CD14-positive monocyte (primary cell): ENCODE measurements around the gene SERPINF2. TPM values are rescaled to one million over a fixed set of nuclear protein-coding genes. Genes with fewer than 3 reads are reported as not detected.
A peak's percentile ranks its signal among the peaks of the same experiment; 100 is the strongest.

Source experiments
- DNase-seq, 3 donors: peaks; one replicate each; pipeline ENCODE4 v3.0.0-alpha.2; 2011 to 2022
- H2AFZ ChIP-seq: 2 replicates; pipeline ENCODE4 v1.6.0; 2012; ENCODE audit warnings: mild to moderate bottlenecking, low read depth, low read length, inconsistent platforms; ENCODE audit not compliant: insufficient read depth, poor library complexity, severe bottlenecking
- H3K27ac ChIP-seq, 2 donors: 1 replicate in 1 of 2; 2 replicates in 1 of 2; pipeline ENCODE4 v1.5.1; 2012 to 2013; ENCODE audit warnings: low read length in 2 of 2, control low read depth in 1 of 2, inconsistent platforms in 1 of 2, low read depth in 1 of 2, mild to moderate bottlenecking in 1 of 2
- H3K27me3 ChIP-seq, 2 donors: one replicate each; pipeline versions ENCODE4 v1.6.0 to v1.6.1; 2011 to 2013; ENCODE audit warnings: low read length in 2 of 2; ENCODE audit not compliant: control insufficient read depth in 2 of 2, insufficient read depth in 2 of 2
- H3K36me3 ChIP-seq, 2 donors: replicated peaks in 1 of 2; 1 replicate in 1 of 2; 2 replicates in 1 of 2; pipeline versions ENCODE4 v1.5.1 to v1.6.1; 2012 to 2013; ENCODE audit warnings: low read length in 2 of 2, control low read depth in 1 of 2, inconsistent platforms in 1 of 2, mild to moderate bottlenecking in 1 of 2; ENCODE audit not compliant: insufficient read depth in 2 of 2, control insufficient read depth in 1 of 2
- H3K4me1 ChIP-seq, 2 donors: 1 replicate in 1 of 2; 2 replicates in 1 of 2; pipeline versions ENCODE4 v1.5.1 to v1.6.1; 2012 to 2013; ENCODE audit warnings: low read length in 2 of 2, control low read depth in 1 of 2, inconsistent platforms in 1 of 2, mild to moderate bottlenecking in 1 of 2, moderate library complexity in 1 of 2; ENCODE audit not compliant: insufficient read depth in 2 of 2, control insufficient read depth in 1 of 2
- H3K4me2 ChIP-seq: replicated peaks from 2 replicates; pipeline ENCODE3; 2012; ENCODE audit warnings: low read length, moderate library complexity, mild to moderate bottlenecking; ENCODE audit not compliant: poor library complexity, severe bottlenecking; ENCODE audit errors: extremely low read depth
- H3K4me3 ChIP-seq, 3 experiments: fragments of 200-600 bp in 1 of 3; sonication (generic) in 1 of 3; replicated peaks in 1 of 3; 1 replicate in 2 of 3; 2 replicates in 1 of 3; pipeline ENCODE4 v1.5.1; 2011 to 2013; ENCODE audit warnings: low read length in 3 of 3, mild to moderate bottlenecking in 3 of 3, control low read depth in 2 of 3, low read depth in 2 of 3, inconsistent platforms in 1 of 3, moderate library complexity in 1 of 3
- H3K79me2 ChIP-seq: 2 replicates; pipeline ENCODE4 v1.6.0; 2012; ENCODE audit warnings: mild to moderate bottlenecking, control low read depth, inconsistent platforms, low read length, moderate library complexity; ENCODE audit not compliant: insufficient read depth
- H3K9ac ChIP-seq: 2 replicates; pipeline ENCODE4 v1.6.0; 2017; ENCODE audit warnings: low read length, mild to moderate bottlenecking; ENCODE audit not compliant: insufficient read depth, poor library complexity, severe bottlenecking
- H3K9me3 ChIP-seq, 2 donors: replicated peaks in 1 of 2; 1 replicate in 1 of 2; 2 replicates in 1 of 2; pipeline versions ENCODE4 v1.5.1 to v1.6.1; 2012 to 2013; ENCODE audit warnings: low read length in 2 of 2, control low read depth in 1 of 2; ENCODE audit not compliant: control insufficient read depth in 1 of 2, insufficient read depth in 1 of 2
- H4K20me1 ChIP-seq: 2 replicates; pipeline ENCODE4 v1.6.0; 2012; ENCODE audit warnings: mild to moderate bottlenecking, low read length, control low read depth, moderate library complexity; ENCODE audit not compliant: insufficient read depth
- H3K27ac Mint-ChIP-seq, 7 donors: one replicate each; pipeline ENCODE4 v1.8.0; 2020; ENCODE audit warnings: mild to moderate bottlenecking in 7 of 7, mixed read lengths in 7 of 7, moderate library complexity in 6 of 7, inconsistent platforms in 2 of 7
- H3K27me3 Mint-ChIP-seq, 3 donors: one replicate each; pipeline ENCODE4 v1.8.0; 2021 to 2022; ENCODE audit warnings: low read depth in 3 of 3, mild to moderate bottlenecking in 3 of 3, mixed read lengths in 3 of 3, moderate library complexity in 3 of 3, inconsistent platforms in 1 of 3
- H3K36me3 Mint-ChIP-seq, 2 donors: one replicate each; pipeline ENCODE4 v1.8.0; 2020; ENCODE audit warnings: mixed read lengths in 2 of 2, inconsistent platforms in 1 of 2, mild to moderate bottlenecking in 1 of 2
- H3K4me1 Mint-ChIP-seq: one replicate; pipeline ENCODE4 v1.8.0; 2020; ENCODE audit warnings: mild to moderate bottlenecking, mixed read lengths
- H3K4me3 Mint-ChIP-seq, 2 donors: one replicate each; pipeline ENCODE4 v1.8.0; 2020; ENCODE audit warnings: mild to moderate bottlenecking in 2 of 2, mixed read lengths in 2 of 2, moderate library complexity in 1 of 2
- H3K9me3 Mint-ChIP-seq, 7 donors: one replicate each; pipeline ENCODE4 v1.8.0; 2020 to 2022; ENCODE audit warnings: mixed read lengths in 7 of 7, mild to moderate bottlenecking in 6 of 7, moderate library complexity in 6 of 7, inconsistent platforms in 2 of 7
- CTCF ChIP-seq: fragments of 200-600 bp; IDR thresholded peaks from one replicate; pipeline ENCODE4 v1.8.0; 2022; ENCODE audit warnings: antibody characterized with exemption, mild to moderate bottlenecking
- WGBS: methylation state at CpG from one replicate; pipeline ENCODE4 v1.1.5; 2013; ENCODE audit warnings: missing lambda C conversion rate; ENCODE audit not compliant: insufficient coverage; 5-methylcytosine and 5-hydroxymethylcytosine counted together
- intact Hi-C, 2 donors: fragments of 100-400 bp; cut with micrococcal nuclease; formaldehyde crosslinking; loops; one replicate each; pipeline versions ENCODE4 v1.15.0 to v1.15.1; 2023
- polyA plus RNA-seq, 3 donors: library from polyadenylated mRNA; depleted of rRNA in 1 of 3; unstranded in 2 of 3; stranded (reverse) in 1 of 3; fragments of 300-500 nt in 2 of 3; fragments of >200 nt in 1 of 3; fragmentation: Illumina TruSeq in 2 of 3; gene quantifications; 1 replicate in 2 of 3; 2 replicates in 1 of 3; pipeline ENCODE4 v1.2.3, GENCODE V29; 2012 to 2021

The SERPINF2 gene
- polyA plus RNA-seq, 3 donors: 0.75 to 1.5 (median 0.79) TPM

GRCh38 chr17:1750628-1751027, 8.0 kb downstream of the SERPINF2 start:
- Histone ChIP-seq H2AFZ (no peak overlapping the region), H3K4me1 (peaks cover 29% of the 10 kb centered on the region in 2 donors), H3K27ac (no peak overlapping the region), H3K36me3 (no peaks in the 10 kb centered on the region), H3K9me3 (no peaks in the 10 kb centered on the region), H3K9ac (no peak overlapping the region), H3K27me3 (no peaks in the 10 kb centered on the region), H3K4me2 (no peak overlapping the region), H3K4me3 (no peak overlapping the region), H4K20me1 (no peaks in the 10 kb centered on the region), H3K79me2 (no peaks in the 10 kb centered on the region)
- no peak for TF ChIP-seq CTCF
- no peak overlapping the region for H3K27ac Mint-ChIP-seq
- H3K27me3 Mint-ChIP-seq: peaks cover 0 to 7% (median 2%) of the 10 kb centered on the region in 3 donors
- intact Hi-C loops: no loop called here
- no peaks in the 10 kb centered on the region for H3K36me3 Mint-ChIP-seq
- no peak for DNase-seq
- H3K4me3 Mint-ChIP-seq: no peak overlapping the region
- peaks cover 0 to 5% (median 0%) of the 10 kb centered on the region in 7 donors for H3K9me3 Mint-ChIP-seq
- 83% methylated on average over 6 of the region's 9 CpGs for WGBS
- peaks cover 29% of the 10 kb centered on the region for H3K4me1 Mint-ChIP-seq

GRCh38 chr17:1752425-1753262, 10.0 kb downstream of the SERPINF2 start:
- Histone ChIP-seq H2AFZ (peak overlapping the region; percentile 87), H3K9me3 (no peaks in the 10 kb centered on the region), H3K4me3 (peak overlapping the region in 2 of 3 experiments; percentile 36 to 73), H3K79me2 (no peaks in the 10 kb centered on the region), H3K4me1 (peaks cover 29% of the 10 kb centered on the region in 2 donors), H4K20me1 (no peaks in the 10 kb centered on the region), H3K9ac (peak overlapping the region; percentile 16), H3K27me3 (no peaks in the 10 kb centered on the region), H3K36me3 (no peaks in the 10 kb centered on the region), H3K4me2 (peak overlapping the region; percentile 78), H3K27ac (peak overlapping the region; percentile 44 to 79)
- WGBS: 3% methylated on average over 8 of the region's 18 CpGs
- intact Hi-C loops: no loop called here
- H3K27me3 Mint-ChIP-seq: peaks cover 0 to 4% (median 0%) of the 10 kb centered on the region in 3 donors
- H3K4me1 Mint-ChIP-seq: peaks cover 29% of the 10 kb centered on the region
- DNase-seq: peak; percentile 57 to 74 (median 73)
- peak overlapping the region; percentile 71 to 84 for H3K4me3 Mint-ChIP-seq
- peak overlapping the region; percentile 77 to 89 (median 86) for H3K27ac Mint-ChIP-seq
- H3K9me3 Mint-ChIP-seq: peaks cover 0 to 5% (median 0%) of the 10 kb centered on the region in 7 donors
- H3K36me3 Mint-ChIP-seq: no peaks in the 10 kb centered on the region
- TF ChIP-seq CTCF: no peak
